GM12874 (cell line): ENCODE measurements around the gene KLF5.

Experiments used
- TF ChIP-seq, protein P1 (sequence below): IDR thresholded peaks from 2 replicates; pipeline ENCODE4 v1.5.1; 2011; ENCODE audit warnings: low read depth, mild to moderate bottlenecking, control low read depth, low read length, moderate library complexity; ENCODE audit not compliant: insufficient read depth

The KLF5 gene

DNA sequence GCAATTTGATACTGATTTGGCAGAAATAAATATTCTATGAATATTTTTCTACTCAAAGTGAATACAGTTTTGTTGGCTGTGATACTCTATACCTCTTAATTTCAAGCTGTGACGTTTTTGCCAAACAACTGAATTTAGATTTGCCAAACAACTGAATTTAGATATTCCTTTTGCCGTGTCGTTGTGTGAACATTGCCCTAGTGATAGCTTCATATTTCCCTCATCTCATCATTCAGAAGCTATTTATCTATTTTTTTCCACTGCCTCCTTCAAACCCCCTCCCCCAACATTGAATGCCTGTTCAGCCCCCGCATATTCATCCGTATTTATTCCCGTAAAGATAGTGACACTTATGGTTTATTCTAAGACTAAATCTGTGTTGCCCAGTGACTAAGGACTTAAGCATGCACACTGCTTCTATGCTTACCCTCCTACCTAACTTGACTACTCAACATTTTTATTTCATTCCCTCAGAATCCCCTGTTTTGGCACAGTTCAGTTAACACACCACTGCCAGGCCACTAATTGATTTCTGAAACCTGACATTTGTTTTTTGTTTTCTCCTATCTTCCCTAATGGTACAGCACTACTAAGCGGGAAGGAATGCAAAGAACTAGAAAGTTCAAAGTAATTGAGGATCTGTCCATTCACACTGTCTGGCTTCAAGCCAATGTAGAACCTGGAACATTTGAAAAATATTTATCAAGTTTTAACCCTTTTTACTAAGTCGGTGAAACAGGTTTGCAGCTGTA, 2.8 kb upstream of the KLF5 start:
- TF ChIP-seq, protein P1, sequence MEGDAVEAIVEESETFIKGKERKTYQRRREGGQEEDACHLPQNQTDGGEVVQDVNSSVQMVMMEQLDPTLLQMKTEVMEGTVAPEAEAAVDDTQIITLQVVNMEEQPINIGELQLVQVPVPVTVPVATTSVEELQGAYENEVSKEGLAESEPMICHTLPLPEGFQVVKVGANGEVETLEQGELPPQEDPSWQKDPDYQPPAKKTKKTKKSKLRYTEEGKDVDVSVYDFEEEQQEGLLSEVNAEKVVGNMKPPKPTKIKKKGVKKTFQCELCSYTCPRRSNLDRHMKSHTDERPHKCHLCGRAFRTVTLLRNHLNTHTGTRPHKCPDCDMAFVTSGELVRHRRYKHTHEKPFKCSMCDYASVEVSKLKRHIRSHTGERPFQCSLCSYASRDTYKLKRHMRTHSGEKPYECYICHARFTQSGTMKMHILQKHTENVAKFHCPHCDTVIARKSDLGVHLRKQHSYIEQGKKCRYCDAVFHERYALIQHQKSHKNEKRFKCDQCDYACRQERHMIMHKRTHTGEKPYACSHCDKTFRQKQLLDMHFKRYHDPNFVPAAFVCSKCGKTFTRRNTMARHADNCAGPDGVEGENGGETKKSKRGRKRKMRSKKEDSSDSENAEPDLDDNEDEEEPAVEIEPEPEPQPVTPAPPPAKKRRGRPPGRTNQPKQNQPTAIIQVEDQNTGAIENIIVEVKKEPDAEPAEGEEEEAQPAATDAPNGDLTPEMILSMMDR = no peak

DNA sequence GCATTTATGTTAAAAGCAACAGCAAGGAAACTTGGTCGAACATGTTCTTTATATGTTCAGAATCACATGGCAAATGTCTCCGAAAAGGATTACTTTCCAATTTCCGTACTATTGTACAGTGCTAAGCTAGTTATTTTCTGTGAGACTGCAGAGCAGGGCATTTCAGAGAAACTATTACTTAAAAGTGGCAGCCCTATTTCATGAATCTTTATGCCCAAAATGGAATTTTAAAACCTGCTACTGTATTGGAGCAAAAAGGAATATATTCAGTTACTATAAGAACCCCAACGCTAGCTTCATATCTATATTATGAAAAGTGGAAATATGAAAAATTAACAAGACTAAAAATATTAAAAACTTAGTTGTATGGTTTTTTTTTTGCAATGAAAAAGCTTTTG, 2.2 kb upstream of the KLF5 start:
- TF ChIP-seq, protein P1 = no peak

DNA sequence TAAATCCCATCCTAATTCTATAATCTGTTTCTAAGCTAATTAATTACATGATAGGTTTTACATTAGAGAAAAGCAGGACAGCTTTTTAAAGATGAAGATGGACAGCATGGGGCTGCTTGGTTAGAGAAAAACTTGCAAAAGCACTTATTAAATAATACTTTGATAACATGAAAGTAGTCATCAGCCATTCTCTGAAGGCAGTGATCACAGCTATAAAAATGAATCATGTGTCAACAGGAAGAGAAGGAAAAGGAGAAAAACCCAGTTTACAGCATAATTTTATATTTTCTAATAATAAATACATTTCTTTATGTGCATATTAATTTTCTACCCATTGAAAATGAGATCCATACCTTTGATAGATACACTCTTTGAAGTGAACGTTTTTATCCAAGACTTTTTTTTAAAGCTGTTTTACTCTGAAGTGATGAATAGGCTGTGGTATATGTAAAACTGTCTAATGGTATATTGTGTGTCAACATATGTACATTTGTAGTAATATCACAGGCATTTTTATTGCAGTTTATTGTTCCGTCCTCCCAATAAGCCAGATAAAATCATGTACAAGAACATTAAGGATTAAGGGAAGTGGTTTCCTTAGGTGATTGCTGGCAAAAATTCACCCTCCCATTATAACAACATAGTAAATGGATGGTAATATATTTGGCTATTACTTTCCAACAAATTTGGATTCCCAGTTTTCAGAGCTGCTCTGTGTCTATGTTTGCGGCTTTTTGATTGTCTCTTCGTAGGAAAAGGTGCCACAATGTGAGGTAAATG, 1.3 kb upstream of the KLF5 start:
- TF ChIP-seq, protein P1 = no peak

DNA sequence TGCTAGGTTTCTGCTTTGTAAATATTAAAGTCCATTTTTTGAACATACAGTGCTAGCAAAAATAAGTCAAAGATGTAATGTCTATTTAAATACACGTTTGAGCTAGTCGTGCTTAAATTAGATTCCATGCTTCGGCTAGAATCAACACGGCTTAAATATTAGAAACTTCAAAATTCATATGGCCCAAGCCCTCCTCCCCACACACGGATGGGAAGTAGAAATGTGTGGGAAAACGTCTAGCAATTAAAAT, 816 bp upstream of the KLF5 start:
- TF ChIP-seq, protein P1 = no peak

DNA sequence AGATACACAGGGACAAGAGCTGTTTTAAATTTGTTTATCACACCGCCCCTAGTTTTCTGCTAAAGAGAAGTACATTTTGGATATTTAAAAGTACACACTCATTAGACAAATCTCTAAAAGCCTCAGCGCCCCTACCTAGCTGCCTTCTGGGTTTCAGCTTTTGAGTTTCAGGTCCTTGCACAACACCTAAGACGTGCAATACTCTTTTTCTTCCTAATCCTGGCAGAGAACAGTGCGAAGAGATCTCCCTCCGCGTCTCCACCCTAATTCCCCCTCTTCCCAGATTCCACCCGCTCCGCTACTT, 421 bp upstream of the KLF5 start:
- TF ChIP-seq, protein P1 = no peak

DNA sequence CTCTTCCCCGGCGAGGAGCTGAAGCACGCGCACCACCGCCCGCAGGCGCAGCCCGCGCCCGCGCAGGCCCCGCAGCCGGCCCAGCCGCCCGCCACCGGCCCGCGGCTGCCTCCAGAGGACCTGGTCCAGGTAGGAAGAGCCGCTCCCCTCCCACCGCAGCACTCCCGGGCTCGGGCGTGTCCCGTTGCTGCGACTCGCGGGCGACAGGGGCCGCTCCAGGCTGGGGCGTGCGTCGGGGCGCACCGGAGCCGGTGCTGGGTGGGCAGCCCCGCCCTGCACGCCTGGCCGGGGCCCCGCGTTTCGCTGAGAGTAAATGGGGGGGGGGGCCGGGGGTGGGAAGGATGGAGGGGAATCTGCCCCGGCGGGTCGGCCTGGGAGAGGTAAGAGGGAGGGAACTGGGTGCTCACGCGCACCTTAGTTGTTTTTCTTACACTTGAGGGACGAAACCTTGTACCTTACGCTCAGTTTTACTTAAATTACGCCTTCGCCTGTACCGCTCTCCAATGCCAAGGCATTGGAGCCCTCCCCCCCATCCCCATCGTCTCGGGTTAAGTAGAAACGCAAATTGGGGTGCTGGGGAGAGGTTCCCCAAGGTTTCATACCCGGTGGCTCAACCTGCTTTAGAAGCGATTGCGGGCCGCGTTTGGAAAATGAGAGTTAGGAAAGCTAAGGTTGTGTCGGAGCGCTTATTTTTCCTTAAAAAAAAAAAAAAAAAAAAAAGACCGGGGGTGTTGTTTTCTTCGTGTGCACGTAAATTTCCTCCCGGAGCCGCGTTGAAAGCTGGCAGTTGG, 850 bp downstream of the KLF5 start:
- TF ChIP-seq, protein P1 = no peak

DNA sequence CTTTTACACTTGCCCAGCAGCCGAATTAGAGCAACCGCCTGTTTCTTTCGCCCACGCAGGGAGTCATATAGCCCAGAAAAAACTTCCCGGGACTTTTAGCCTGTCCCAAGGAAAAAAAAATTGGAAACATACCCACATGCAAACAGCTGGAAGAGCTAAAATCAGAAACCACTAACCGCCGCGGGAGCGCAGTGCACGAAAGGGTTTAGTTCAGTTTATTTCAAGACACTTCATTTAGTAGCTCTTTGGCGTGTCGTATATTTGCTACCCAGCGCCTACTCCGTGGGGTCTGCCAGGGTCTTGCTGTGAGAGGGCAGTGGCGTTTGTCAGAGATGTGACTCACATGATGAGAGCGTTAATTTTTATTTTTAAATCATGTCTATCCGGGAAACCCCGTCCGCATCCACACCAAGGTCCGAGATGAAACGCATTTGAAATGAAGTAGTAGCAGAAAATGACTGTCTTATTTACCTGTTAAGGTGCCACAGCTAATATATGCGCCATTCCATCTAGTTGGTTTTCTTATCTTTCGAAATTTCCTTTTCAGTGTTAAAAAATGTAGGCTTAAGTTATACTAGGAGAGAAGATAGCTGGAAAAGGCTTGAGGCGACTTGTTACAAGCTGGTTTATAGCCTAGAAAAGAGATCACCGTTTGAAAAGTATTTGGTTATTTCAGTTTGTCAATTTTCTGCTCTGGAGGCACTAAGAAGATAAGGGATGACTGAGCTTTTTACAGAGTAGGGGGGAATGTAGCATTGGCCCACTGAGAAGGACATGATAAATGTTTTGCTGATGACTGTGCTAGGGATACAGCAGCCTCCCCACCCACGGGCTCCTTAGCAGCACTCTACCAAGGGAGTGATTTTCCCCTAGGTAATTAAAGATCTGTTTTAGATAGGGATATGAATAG, 1.7 kb downstream of the KLF5 start:
- TF ChIP-seq, protein P1 = no peak
